ENCODE measurements around the gene PCMT1. TPM values are rescaled to one million over a fixed set of nuclear protein-coding genes. Genes with fewer than 3 reads are reported as not detected.

The PCMT1 gene
- total and polyA plus RNA-seq, 9 of the 15 experiments (the other 6 are each of a cell fraction or from before 2014, with no cell fraction given) = 217 to 541 (median 327) TPM

DNA sequence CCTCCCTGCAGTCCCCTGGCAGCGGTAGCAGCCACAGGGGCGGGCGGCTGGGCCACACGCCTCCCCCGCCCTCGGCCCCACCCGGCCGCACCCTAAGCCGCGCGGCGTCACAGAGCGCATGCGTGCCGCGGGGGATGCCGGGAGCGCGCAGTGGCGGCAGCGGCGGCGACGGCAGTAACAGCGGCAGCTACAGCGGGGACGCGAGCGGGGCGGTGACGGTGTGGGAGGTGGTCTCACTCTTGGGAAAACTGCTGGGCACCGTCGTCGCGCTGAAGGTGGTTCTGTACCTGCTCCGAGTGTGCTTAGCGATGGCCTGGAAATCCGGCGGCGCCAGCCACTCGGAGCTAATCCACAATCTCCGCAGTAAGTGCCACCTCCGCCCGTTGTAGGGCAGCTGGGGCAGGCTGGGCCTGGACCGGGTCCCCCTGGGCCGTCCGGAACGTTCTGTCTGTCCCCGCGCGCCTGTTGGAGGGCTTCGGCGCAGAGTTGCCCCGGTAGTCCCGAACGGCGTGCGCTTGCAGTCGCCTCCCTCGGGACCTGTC is at the start of gene PCMT1 (continued):
- TF ChIP-seq, protein P1, sequence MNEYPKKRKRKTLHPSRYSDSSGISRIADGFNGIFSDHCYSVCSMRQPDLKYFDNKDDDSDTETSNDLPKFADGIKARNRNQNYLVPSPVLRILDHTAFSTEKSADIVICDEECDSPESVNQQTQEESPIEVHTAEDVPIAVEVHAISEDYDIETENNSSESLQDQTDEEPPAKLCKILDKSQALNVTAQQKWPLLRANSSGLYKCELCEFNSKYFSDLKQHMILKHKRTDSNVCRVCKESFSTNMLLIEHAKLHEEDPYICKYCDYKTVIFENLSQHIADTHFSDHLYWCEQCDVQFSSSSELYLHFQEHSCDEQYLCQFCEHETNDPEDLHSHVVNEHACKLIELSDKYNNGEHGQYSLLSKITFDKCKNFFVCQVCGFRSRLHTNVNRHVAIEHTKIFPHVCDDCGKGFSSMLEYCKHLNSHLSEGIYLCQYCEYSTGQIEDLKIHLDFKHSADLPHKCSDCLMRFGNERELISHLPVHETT (CRISPR knock-in tag; conservative IDR thresholded peaks at IDR 0.05 in 1 of 2, IDR thresholded peaks at IDR 0.05 in 1 of 2) = peak in 1 of 2 experiments; percentile 29; a peak in 1 of 4 replicates
- TF ChIP-seq, protein P2, sequence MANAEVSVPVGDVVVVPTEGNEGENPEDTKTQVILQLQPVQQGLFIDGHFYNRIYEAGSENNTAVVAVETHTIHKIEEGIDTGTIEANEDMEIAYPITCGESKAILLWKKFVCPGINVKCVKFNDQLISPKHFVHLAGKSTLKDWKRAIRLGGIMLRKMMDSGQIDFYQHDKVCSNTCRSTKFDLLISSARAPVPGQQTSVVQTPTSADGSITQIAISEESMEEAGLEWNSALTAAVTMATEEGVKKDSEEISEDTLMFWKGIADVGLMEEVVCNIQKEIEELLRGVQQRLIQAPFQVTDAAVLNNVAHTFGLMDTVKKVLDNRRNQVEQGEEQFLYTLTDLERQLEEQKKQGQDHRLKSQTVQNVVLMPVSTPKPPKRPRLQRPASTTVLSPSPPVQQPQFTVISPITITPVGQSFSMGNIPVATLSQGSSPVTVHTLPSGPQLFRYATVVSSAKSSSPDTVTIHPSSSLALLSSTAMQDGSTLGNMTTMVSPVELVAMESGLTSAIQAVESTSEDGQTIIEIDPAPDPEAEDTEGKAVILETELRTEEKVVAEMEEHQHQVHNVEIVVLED (CRISPR knock-in tag; IDR thresholded peaks at IDR 0.05) = peak; percentile 84
- TF ChIP-seq, protein P3, sequence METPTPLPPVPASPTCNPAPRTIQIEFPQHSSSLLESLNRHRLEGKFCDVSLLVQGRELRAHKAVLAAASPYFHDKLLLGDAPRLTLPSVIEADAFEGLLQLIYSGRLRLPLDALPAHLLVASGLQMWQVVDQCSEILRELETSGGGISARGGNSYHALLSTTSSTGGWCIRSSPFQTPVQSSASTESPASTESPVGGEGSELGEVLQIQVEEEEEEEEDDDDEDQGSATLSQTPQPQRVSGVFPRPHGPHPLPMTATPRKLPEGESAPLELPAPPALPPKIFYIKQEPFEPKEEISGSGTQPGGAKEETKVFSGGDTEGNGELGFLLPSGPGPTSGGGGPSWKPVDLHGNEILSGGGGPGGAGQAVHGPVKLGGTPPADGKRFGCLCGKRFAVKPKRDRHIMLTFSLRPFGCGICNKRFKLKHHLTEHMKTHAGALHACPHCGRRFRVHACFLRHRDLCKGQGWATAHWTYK (CRISPR knock-in tag; IDR thresholded peaks at IDR 0.05) = peak; percentile 79; the same call in 1 of the 2 replicates
- TF ChIP-seq, protein P4, sequence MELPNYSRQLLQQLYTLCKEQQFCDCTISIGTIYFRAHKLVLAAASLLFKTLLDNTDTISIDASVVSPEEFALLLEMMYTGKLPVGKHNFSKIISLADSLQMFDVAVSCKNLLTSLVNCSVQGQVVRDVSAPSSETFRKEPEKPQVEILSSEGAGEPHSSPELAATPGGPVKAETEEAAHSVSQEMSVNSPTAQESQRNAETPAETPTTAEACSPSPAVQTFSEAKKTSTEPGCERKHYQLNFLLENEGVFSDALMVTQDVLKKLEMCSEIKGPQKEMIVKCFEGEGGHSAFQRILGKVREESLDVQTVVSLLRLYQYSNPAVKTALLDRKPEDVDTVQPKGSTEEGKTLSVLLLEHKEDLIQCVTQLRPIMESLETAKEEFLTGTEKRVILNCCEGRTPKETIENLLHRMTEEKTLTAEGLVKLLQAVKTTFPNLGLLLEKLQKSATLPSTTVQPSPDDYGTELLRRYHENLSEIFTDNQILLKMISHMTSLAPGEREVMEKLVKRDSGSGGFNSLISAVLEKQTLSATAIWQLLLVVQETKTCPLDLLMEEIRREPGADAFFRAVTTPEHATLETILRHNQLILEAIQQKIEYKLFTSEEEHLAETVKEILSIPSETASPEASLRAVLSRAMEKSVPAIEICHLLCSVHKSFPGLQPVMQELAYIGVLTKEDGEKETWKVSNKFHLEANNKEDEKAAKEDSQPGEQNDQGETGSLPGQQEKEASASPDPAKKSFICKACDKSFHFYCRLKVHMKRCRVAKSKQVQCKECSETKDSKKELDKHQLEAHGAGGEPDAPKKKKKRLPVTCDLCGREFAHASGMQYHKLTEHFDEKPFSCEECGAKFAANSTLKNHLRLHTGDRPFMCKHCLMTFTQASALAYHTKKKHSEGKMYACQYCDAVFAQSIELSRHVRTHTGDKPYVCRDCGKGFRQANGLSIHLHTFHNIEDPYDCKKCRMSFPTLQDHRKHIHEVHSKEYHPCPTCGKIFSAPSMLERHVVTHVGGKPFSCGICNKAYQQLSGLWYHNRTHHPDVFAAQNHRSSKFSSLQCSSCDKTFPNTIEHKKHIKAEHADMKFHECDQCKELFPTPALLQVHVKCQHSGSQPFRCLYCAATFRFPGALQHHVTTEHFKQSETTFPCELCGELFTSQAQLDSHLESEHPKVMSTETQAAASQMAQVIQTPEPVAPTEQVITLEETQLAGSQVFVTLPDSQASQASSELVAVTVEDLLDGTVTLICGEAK (IDR thresholded peaks at IDR 0.05) = no peak; the same call in 1 of the 2 replicates
- TF ChIP-seq, protein P4 (CRISPR knock-in tag; IDR thresholded peaks at IDR 0.05) = no peak
- TF ChIP-seq MCM5 (IDR thresholded peaks at IDR 0.05; ENCODE audit: low read depth) (no peak), TCF7L2 (IDR thresholded peaks at IDR 0.05; ENCODE audit: low read depth, low read length) (no peak), XRCC3 (IDR thresholded peaks at IDR 0.05) (no peak), ZKSCAN8 (CRISPR knock-in tag; IDR thresholded peaks at IDR 0.05) (no peak), ZNF444 (CRISPR knock-in tag; IDR thresholded peaks at IDR 0.05) (no peak), ARHGAP35 (IDR thresholded peaks at IDR 0.05; ENCODE audit: partially characterized antibody) (no peak)
- TF ChIP-seq, protein P5, sequence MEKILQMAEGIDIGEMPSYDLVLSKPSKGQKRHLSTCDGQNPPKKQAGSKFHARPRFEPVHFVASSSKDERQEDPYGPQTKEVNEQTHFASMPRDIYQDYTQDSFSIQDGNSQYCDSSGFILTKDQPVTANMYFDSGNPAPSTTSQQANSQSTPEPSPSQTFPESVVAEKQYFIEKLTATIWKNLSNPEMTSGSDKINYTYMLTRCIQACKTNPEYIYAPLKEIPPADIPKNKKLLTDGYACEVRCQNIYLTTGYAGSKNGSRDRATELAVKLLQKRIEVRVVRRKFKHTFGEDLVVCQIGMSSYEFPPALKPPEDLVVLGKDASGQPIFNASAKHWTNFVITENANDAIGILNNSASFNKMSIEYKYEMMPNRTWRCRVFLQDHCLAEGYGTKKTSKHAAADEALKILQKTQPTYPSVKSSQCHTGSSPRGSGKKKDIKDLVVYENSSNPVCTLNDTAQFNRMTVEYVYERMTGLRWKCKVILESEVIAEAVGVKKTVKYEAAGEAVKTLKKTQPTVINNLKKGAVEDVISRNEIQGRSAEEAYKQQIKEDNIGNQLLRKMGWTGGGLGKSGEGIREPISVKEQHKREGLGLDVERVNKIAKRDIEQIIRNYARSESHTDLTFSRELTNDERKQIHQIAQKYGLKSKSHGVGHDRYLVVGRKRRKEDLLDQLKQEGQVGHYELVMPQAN (IDR thresholded peaks at IDR 0.05; ENCODE audit: borderline replicate concordance) = peak; percentile 83
